Measurements from ENCODE around the gene CEP152.

GRCh38 chr15:48722764-48723661 lies 87.9 kb downstream of the CEP152 start:
- TF ChIP-seq CTCF (conservative IDR thresholded peaks at IDR 0.05), result no peak
- no peak for TF ChIP-seq EZH2 (IDR thresholded peaks at IDR 0.05; ENCODE audit: low read depth)

Data from PC-9 (cell line).